Epidermal melanocyte (primary cell): ENCODE measurements around the gene HMGB4.

Experiments
- DNase-seq: peaks from one replicate; pipeline ENCODE4 v3.0.0; 2011; ENCODE audit warnings: low spot score; ENCODE audit not compliant: insufficient read length

The HMGB4 gene

DNA sequence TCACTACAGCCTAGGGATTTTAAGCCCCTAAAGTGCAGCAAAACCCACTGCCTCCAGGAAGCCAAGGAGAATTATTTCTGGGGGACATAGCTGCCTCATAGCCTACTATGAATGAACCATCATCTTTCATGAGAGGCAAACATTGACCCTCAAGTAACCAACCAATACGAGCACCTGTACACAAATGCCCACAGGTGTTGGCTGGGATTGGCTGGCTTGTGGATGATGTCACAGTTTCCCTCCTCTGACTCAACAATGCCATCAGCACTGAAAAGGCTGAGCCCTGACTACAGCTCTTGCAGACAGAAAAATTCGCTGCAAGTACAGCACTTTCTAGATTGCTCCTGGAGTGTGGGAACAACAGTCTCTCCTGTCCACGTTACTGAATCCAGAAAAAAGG, at the start of gene HMGB4:
TSS of gene HMGB4 (plus strand) at position 301 of the 400 bp plus-strand sequence. CDS start 113 bp downstream, outside the sequence.
- no peak for DNase-seq

GRCh38 chr1:33814166-33814565, 49.7 kb upstream of the HMGB4 start:
- no peak for DNase-seq

GRCh38 chr1:33815061-33815460, 48.8 kb upstream of the HMGB4 start:
- DNase-seq = no peak

DNA sequence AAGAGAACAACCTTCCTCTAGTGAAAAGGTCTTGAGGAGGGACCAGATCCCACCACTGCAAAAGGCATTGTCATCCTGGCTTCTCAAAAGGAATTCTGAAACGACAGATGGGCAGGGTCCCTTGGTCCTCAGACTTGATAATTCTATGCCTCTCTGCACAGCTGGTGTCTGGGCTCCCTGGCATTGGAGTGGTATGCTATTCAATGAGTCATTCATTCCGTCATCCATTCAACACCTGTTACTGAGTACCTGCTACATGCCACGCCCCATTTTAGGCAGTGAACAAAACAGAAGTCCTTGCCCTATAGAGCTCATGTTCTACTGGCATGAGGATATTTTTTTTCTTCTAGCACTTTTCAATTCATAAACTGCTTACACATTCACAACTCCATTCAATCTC, 45.8 kb upstream of the HMGB4 start:
- no peak for DNase-seq

- DNase-seq = no peak
These were observed 44.5 kb upstream of the HMGB4 start for GRCh38 chr1:33819290-33819912.

DNA sequence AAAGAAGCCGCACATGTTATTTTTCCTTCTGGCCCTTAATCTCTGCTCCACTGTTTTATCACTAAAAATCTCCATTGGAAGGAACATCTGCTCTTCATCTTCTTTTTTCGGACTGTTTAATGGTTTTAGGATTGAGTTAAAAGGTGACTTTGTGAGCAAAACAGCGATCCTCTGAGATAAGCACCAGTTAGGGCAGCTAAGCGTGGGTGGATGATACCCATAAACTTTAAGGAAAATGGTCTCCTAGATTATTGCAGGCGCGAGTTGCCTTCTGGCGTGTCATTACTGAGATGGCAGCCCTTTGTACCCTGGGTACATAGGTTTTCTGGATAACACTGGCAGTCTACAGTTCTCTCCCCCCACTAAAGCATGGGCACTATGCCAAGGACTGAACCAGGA, 44.0 kb upstream of the HMGB4 start:
- no peak for DNase-seq

DNA sequence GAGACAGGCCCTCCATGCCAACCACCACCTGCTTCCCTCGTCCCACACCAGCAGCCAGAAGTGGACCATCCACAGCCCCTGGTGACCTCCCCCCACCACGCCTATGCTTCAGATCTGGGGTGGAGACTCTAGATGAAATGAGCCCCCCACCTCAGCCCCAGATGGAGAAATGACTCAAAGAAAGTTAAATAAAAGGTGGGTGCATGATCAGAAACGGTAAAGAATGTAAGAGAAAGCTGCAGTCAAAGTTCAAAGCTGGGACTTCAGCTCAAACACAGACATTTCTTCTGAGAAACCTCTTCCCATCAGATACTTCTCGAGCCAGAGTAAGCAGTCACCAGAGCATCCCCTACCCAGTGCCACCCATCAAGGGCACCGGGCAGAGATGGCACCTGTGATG, 43.1 kb upstream of the HMGB4 start:
- no peak for DNase-seq

GRCh38 chr1:33821291-33821690, 42.6 kb upstream of the HMGB4 start:
- DNase-seq = no peak

- no peak for DNase-seq
These were observed 41.5 kb upstream of the HMGB4 start for GRCh38 chr1:33822396-33822795.

DNA sequence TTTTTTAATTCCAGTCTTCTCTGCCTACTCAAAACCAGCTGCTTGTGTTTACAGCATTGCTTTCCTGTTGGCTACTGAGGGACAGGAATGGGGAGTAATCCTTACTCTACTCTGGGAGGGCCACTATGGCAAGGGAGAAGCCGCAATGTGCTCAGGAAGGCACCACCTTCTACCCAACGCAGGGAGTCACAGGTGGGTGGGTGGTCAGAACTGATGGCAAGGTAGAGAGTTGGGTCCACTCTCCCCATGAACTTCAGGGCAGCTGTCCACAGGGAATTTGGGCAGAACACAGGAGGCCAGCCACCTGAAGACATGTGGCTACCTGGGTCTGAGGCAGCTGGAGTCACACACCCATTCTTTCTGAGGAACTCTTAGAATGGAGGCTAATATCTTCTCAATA, 40.5 kb upstream of the HMGB4 start:
- DNase-seq = no peak

DNA sequence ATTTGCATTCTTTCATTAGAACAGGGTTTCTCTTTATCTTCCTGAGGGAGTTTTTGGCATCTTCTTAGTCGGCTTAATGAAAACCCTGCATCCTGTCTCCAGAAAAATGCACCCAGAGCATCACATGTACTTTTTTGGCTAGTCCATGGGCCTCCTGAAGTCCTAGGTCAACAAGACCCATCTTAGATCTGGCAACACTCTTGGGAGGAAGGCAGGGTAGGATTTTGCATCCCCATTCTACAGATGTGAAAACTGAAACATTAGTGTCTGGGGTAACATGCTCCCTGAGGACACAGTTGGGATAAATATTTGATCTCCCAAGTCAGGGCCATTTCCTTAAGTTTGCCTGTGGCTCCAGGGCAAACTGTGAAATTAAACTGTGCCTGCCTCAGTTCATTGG, 40.0 kb upstream of the HMGB4 start:
- no peak for DNase-seq

GRCh38 chr1:33824321-33824720, 39.6 kb upstream of the HMGB4 start:
- no peak for DNase-seq

GRCh38 chr1:33824971-33825370, 38.9 kb upstream of the HMGB4 start:
- no peak for DNase-seq

DNA sequence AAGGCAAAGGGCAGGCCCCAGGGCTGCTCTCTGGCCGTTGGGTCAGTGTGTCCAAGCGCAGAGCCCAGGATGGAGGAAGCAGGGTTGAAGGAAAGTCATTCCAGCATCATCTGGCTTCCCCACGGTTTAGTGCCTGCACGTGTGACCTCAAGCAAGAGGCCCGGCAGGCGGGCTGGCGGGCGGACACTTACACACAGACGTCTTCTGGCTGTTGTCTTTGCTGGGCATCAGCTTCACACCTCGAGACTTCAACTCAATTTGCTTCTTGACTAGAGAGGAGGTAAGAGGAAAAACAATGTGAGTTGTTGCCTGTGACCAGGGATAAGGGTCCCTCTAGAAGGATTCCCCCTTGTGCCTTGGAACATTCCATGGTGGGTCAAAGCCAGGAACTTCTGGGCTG, 38.4 kb upstream of the HMGB4 start:
- no peak for DNase-seq

DNA sequence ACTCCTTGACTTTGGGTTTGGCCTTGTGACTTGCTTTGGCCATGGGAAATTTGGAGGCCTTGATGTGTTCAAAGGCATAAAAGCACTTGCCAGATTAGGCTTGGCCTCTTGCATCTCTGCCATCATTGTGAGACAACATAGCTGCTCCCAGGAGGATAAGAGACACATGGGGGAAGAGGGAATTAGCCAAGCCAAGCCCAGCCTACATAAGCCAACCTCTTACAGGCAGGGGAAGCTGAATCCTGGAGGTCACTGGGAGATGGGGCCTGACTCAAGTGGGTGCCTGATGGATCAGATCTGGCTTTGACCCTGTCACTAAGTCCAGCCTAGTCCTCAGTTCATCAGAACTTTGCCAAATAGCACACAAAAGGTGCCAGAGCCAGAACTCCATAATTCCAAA, 37.6 kb upstream of the HMGB4 start:
- no peak for DNase-seq

DNA sequence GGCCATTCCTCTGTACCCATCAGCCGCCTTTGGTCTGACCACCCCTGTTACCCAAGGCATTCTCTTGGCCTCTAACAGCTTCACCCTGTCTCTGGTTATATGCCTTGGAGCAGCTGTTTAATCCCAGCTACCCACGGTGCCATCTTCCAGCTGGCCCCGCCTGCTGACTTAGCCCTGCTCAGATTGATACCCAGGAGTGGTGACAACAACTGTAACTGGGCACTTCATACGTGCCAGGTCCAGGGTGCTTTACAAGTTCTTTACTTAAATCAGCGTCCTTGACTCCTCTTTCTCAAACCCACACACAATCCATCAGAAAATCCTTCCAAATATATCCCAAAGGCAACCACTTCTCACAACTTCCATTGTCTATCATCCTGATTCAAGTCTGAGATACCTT, 37.2 kb upstream of the HMGB4 start:
- no peak for DNase-seq

GRCh38 chr1:33828059-33828458, 35.8 kb upstream of the HMGB4 start:
- DNase-seq = no peak

DNA sequence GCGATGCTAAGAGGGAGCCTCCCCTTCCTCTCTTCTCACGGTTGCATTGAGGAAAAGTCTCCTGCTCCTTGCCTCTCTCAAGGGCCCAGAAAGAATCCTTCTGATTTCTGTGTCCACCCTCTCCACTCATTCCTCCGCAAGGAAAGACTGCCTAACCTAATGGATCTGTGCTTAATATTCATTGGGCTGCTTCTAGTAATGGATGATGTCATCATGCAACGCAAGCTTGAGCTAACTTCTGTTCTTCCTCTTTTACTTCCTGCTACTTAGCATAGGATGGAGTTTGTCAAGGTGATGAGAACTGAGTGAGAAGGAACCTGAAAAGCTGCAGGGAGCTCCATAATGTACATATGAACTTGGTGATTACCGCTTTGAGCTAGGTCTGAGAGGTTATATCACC, 35.2 kb upstream of the HMGB4 start:
- no peak for DNase-seq

DNA sequence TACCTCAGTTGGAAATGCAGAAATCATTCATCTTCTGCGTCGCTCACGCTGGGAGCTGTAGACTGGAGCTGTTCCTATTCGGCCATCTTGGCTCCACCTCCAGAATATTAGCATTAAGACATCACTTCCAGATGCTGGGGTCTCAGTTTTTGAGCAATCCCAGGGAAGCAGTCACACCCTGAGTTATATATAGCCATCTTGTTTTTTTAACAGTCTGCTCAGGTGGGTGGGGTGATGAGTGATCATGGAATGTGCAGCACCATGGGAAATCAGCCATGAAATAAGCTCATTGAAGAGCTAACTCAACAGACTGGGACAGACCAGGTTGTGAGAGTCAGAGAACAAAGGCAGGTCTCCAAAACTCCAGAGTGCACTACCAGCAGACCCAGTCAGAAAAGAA, 27.0 kb upstream of the HMGB4 start:
- DNase-seq = no peak

DNA sequence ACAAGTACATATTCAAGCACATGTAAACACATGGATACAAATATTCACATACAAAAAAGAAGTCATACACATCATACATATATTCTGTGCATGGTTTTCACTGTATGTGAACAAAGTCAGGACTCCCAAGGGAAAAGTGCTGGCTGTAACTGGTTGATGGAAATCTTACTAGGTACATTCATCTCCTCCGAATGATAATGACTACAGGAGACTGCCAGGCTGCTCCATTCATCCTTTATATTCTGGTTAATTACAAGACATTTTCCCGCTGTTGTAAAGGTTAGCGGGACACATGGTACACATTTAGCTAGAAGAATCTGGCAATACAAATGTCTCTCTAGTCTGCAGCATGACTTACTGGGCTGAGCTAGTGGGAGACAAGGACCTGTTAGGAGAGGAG, 26.2 kb upstream of the HMGB4 start:
- DNase-seq = no peak

DNA sequence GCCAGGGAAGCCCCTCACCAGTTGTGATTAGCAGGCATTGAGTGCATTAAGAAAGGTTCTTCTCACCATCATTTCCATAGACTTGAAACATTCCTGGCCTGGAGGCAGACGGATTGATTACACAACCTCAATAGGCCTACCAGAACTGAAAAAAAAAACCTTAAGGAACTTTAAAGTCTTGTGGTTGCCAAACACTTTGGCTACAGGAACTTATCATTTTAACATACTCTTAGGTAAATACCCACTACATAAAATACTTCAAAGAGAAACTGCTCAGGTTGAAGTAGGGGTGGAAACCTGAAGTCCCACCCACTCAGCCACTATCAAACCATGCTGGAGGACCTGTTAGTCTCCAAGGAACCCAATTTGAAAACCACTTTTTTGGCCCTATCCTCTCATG, 22.4 kb upstream of the HMGB4 start:
- DNase-seq = no peak

DNA sequence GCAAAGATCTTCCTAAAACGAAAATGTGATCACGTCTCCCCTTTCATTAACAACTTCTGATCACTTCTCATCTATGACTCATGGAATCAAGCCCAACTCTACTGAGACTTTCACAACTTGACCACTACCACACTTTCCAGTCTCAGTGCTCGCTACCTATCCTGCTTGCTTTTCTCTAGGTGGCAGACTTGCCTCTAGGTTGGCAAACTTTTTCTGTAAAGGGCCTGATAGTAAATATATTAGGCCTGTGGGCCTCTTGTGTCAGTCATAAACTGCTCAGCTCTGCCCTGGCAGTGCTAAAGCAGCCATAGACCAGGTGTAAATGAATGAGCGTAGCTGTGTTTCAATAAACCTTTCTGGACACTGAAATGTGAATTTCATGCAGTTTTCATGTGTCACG, 21.5 kb upstream of the HMGB4 start:
- DNase-seq = no peak

DNA sequence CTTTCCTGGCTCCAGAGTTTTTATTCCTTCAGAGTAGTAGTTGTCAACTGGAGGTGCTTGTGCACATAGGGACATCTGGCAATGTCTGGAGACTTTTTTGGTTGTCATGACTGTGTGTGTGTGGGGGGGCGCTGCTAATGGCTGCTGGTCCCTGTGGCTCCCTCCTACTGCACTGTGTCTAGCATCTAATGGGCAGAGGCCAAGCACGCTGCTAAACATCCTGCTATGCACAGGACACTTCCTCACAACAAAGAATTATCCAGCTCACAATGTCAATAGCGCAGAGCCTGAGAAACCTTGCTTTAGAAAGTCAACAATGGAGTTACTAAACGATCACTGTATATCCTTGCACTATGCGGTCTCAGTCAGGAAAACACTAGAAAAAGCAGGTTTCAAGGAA, 19.7 kb upstream of the HMGB4 start:
- no peak for DNase-seq

- DNase-seq = no peak
These were observed 17.0 kb upstream of the HMGB4 start for GRCh38 chr1:33846861-33847260.
